NT2/D1 (cell line): ENCODE results near the gene KLF16.
"Not testable (repeated sequence)": the region's sequence is repeated elsewhere in the genome, so short reads cannot be mapped to it uniquely, and the experiment has no call there.

ENCODE experiments used
- YY1 ChIP-seq: IDR thresholded peaks from 2 replicates; pipeline ENCODE4 v1.6.1; 2011; ENCODE audit not compliant: insufficient read length, insufficient read depth
- ZNF274 ChIP-seq: IDR thresholded peaks from 2 replicates; pipeline ENCODE4 v1.6.1; 2011; ENCODE audit warnings: mild to moderate bottlenecking, low read depth, low read length

- not testable (repeated sequence) for TF ChIP-seq YY1, ZNF274
Measured at GRCh38 chr19:1885398-1886119, 22.2 kb upstream of the KLF16 start, which contains the start of gene ABHD17A.
